Activated CD8-positive, alpha-beta memory T cell treated with anti-CD3 and anti-CD28 coated beads for 36 hours (primary cell): Measurements from ENCODE around the gene PRRT1B. TPM values are rescaled to one million over a fixed set of nuclear protein-coding genes. Genes with fewer than 3 reads are reported as not detected.

Experiments used
- CTCF ChIA-PET: fragments of 350-600 bp; sonication (Branson Sonifier 250); formaldehyde crosslinking; loops from one replicate; lab custom pipeline; 2021; ENCODE audit warnings: antibody characterized with exemption; lab: Charles Lee
- POLR2A ChIA-PET: fragments of 350-600 bp; sonication (Branson Sonifier 250); formaldehyde crosslinking; loops from one replicate; lab custom pipeline; 2021; ENCODE audit warnings: antibody characterized with exemption; lab: Charles Lee
- total RNA-seq, 2 experiments: library from RNA; stranded (reverse); gene quantifications; one replicate each; pipeline ENCODE4 v1.2.3, GENCODE V29; 2021

Gene PRRT1B
- total RNA-seq, 2 experiments from 2014 or later: not detected

GRCh38 chr9:131520503-131520902 lies 24.8 kb upstream of the PRRT1B start:
- ChIA-PET POLR2A (no interaction called here), CTCF (no interaction called here)

- CTCF ChIA-PET: no interaction called here
- POLR2A ChIA-PET: no interaction called here
Observed at GRCh38 chr9:131521203-131521602, 24.1 kb upstream of the PRRT1B start.

GRCh38 chr9:131521822-131522221 lies 23.5 kb upstream of the PRRT1B start:
- POLR2A ChIA-PET: no interaction called here
- CTCF ChIA-PET: no interaction called here

- ChIA-PET CTCF (interaction anchor here (1.2 kb wide), 1 partner anchor 37 kb away, joined by 3 read pairs; no protein-coding TSS in a partner anchor), POLR2A (no interaction called here)
Observed at GRCh38 chr9:131522257-131523085, 22.9 kb upstream of the PRRT1B start.

- ChIA-PET CTCF (interaction anchor here (1.2 kb wide), 1 partner anchor 37 kb away, joined by 3 read pairs; no protein-coding TSS in a partner anchor), POLR2A (interaction anchor here (0.5 kb wide), 1 partner anchor 604 kb away, joined by 3 read pairs; no protein-coding TSS in a partner anchor)
Observed at GRCh38 chr9:131523086-131523388, 22.3 kb upstream of the PRRT1B start.

GRCh38 chr9:131523451-131524435 lies 21.6 kb upstream of the PRRT1B start:
- CTCF ChIA-PET: interaction anchor here (1.2 kb wide), 1 partner anchor 36 kb away, joined by 3 read pairs; no protein-coding TSS in a partner anchor
- POLR2A ChIA-PET: interaction anchor here (0.5 kb wide), 1 partner anchor 603 kb away, joined by 3 read pairs; no protein-coding TSS in a partner anchor

GRCh38 chr9:131524665-131525315 lies 20.5 kb upstream of the PRRT1B start:
- CTCF ChIA-PET: no interaction called here
- POLR2A ChIA-PET: no interaction called here

DNA sequence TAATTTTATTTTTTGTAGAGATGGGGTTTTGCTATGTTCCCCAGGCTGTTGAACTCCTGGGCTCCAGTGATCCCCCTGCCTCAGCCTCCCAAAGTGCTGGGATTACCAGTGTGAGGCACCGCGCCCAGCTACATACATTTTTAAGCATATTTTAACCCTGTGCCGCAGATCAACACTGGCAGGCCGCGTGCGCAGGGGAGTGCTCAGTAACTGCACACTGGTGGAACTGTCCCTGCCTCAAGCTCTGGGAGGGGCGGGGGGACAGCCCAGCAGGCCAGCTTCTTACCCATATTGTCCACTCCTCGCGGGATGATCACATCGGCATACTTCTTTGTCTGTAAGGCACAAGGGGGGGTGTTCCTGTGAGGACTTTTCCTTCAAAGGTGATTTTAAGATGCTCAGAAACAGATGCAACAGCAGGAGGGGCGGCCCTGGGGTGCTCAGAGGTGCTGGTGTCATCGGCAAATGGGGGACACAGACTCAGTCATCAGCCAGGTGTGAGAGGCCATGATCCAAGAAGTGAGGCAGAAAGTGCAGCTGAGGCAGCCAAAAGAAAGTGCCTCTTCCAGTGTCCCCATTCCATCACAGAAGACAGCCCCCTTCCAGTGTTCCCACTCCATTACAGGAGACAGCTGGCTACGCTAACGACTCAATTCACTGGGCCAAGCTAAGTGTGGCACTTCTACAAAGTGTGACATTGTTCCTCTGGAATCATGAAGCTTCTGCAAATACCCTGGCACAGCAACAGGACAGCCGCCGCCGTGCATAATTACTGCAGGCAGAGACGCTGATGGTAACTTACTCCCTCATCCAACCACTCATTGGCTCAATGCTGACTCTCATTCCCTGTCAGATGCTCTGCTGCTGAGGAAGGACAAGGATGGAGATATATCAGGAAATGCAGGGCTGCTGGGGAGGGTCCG lies 19.4 kb upstream of the PRRT1B start:
- POLR2A ChIA-PET: interaction anchor here (0.6 kb wide), 1 partner anchor 191 kb away, joined by 5 read pairs; no protein-coding TSS in a partner anchor

DNA sequence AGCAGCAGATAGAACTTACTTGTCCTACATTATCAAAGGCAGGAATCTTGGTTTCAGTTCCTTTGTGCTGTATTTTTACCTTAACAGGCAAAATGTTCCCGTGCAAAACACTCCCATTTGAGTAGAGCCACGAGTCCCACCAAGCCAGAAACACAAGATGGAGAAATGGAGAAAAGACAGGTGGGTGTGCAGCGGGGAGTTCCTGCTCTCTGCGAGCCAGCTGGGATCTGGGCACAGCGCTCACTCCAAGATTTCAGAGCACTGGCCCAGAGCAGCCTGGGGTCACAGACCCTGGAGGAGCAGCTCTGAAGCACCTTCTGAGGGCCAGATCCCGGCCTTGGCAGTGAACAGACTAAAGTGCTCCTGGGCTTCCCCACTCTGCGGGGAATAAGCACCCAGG lies 17.1 kb upstream of the PRRT1B start:
- ChIA-PET POLR2A (interaction anchor here (0.7 kb wide), 1 partner anchor 162 kb away, joined by 6 read pairs; no protein-coding TSS in a partner anchor), CTCF (no interaction called here)

More for the DNA sequence above, 19.4 kb upstream of the PRRT1B start:
- CTCF ChIA-PET: interaction anchor here (0.6 kb wide), 1 partner anchor 387 kb away, joined by 4 read pairs; no protein-coding TSS in a partner anchor

GRCh38 chr9:131528886-131529505 lies 16.3 kb upstream of the PRRT1B start:
- ChIA-PET POLR2A (no interaction called here), CTCF (no interaction called here)

DNA sequence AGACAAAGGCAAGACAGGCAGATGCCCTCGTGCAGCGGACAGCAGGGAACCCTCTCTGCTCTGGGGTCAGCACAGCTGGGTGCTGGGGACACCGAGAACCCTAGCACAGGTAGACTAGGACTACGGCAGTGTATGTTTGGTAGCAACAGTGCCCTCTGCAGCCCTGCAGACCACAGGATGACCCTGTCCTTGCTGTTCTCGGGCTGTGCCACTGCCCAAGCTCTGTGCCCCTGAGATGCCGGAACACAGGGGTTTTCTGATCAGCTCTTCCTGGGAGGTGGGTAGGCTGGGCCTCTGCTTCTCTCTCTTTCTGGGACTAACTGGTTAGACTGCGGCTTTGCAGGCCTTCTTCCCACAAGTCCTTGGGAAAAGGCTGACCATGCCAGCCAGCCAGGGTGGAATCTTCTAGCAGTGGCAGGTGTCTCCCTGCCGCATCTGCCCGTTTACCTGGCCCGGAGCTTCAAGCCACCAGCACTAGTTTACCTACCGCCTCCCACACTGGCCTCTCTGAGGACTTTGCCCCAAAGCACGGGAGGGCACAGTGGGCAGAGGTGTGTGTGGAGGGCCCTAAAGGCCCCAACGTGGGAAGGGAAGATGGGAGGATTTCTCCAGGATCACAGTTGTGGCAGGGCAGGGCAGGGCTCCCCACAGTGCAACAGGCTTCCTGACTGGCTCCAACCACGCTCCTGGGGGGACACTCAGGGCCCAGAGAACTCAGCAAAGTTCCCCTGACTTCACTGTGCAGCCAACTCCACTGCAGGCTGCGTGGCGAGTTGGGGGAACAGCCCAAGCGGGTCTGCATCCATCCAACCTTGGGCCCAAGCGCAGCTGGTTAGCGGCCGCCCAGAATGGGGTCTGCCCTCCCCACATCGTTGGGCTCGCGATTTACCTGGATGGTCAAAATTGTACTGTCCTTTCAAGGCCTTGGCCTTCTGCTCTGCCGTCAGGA lies 15.5 kb upstream of the PRRT1B start:
- POLR2A ChIA-PET: no interaction called here

GRCh38 chr9:131530546-131530919 lies 14.8 kb upstream of the PRRT1B start:
- CTCF ChIA-PET: no interaction called here
- POLR2A ChIA-PET: no interaction called here

More for the DNA sequence above, 15.5 kb upstream of the PRRT1B start:
- CTCF ChIA-PET: no interaction called here

GRCh38 chr9:131530920-131531832 lies 14.1 kb upstream of the PRRT1B start, which contains the start of gene UCK1:
UCK1 (minus strand) TSS chr9:131531263; CDS start chr9:131531174, 89 bp downstream.
- ChIA-PET CTCF (interaction anchor here (1.4 kb wide), 1 partner anchor 60 kb away, joined by 3 read pairs; no protein-coding TSS in a partner anchor), POLR2A (interaction anchor here (0.7 kb wide), 4 partner anchors 8 to 227 kb away, joined by 3 to 5 read pairs (median 4); no protein-coding TSS in a partner anchor)

GRCh38 chr9:131534721-131535237 lies 10.5 kb upstream of the PRRT1B start:
- ChIA-PET POLR2A (interaction anchor here (0.5 kb wide), 1 partner anchor 31 kb away, joined by 4 read pairs; no protein-coding TSS in a partner anchor), CTCF (no interaction called here)

DNA sequence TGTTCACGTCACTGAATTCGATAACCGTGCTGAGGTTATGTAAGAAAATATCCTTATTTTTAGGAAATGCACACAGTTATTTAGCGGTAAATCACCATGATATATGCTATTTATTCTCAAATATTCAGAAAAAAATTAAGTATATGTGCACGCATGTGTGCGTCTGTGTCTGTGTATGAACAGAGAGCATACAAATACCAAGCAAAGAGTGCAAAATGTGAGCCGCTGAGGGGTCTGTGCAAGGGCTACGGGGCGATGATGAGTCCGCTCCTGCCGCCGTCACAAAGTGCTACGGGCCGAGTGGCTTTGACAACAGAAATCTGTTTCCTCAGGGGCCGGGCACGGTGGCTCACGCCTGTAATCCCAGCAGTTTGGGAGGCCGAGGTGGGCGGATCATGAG lies 7.4 kb upstream of the PRRT1B start:
- CTCF ChIA-PET: no interaction called here
- POLR2A ChIA-PET: interaction anchor here (0.6 kb wide), 1 partner anchor 748 kb away, joined by 3 read pairs; no protein-coding TSS in a partner anchor
